ENCODE measurements around the gene NTM.
"Not testable (repeated sequence)": the region's sequence is repeated elsewhere in the genome, so short reads cannot be mapped to it uniquely, and the experiment has no call there.

NTM gene

GRCh38 chr11:132347156-132348090 lies 977.0 kb downstream of the NTM start:
- DNase-seq: no peak

GRCh38 chr11:132349811-132350733 lies 979.7 kb downstream of the NTM start:
- DNase-seq: no peak

- DNase-seq: no peak
Measured at GRCh38 chr11:132351050-132351449, 980.6 kb downstream of the NTM start.

GRCh38 chr11:132352497-132352896 lies 982.1 kb downstream of the NTM start:
- no peak for DNase-seq

GRCh38 chr11:132353255-132353654 lies 982.8 kb downstream of the NTM start:
- no peak for DNase-seq

GRCh38 chr11:132357811-132358572 lies 987.6 kb downstream of the NTM start:
- DNase-seq: no peak

GRCh38 chr11:132358573-132358953 lies 988.1 kb downstream of the NTM start:
- no peak for DNase-seq

GRCh38 chr11:132361011-132361550 lies 990.7 kb downstream of the NTM start:
- no peak for DNase-seq

- no peak for DNase-seq
Measured at GRCh38 chr11:132365650-132366049, 995.2 kb downstream of the NTM start.

- DNase-seq: no peak
Measured at GRCh38 chr11:132367293-132367692, 996.9 kb downstream of the NTM start.

GRCh38 chr11:132370114-132370513 lies 999.7 kb downstream of the NTM start:
- not testable (repeated sequence) for DNase-seq

- no peak for DNase-seq
Measured at GRCh38 chr11:132373405-132374143, 1003.2 kb downstream of the NTM start.

GRCh38 chr11:132379540-132379939 lies 1009.1 kb downstream of the NTM start:
- no peak for DNase-seq

All from CD4-positive, alpha-beta T cell treated with Interleukin-6 for 4 hours (primary cell).